Endometrial microvascular endothelial cells (primary cell): Measurements from ENCODE around the gene MYL3. TPM values are rescaled to one million over a fixed set of nuclear protein-coding genes. Genes with fewer than 3 reads are reported as not detected.
"Not testable (repeated sequence)": the region's sequence is repeated elsewhere in the genome, so short reads cannot be mapped to it uniquely, and the experiment has no call there.

Experiments used
- in situ Hi-C: cut with HindIII; loops from 2 replicates; pipeline ENCODE4 v1.10.0; 2017; ENCODE audit warnings: low sequenced_read_pairs, low pct_unique_long_range_greater_than_20kb; ENCODE audit errors: inconsistent ontology term
- total RNA-seq: library from RNA; depleted of rRNA; stranded (reverse); fragments of >200 nt; gene quantifications from one replicate; pipeline ENCODE4 v1.2.3, GENCODE V29; 2015; ENCODE audit errors: inconsistent ontology term

MYL3 gene
- not detected for total RNA-seq

DNA sequence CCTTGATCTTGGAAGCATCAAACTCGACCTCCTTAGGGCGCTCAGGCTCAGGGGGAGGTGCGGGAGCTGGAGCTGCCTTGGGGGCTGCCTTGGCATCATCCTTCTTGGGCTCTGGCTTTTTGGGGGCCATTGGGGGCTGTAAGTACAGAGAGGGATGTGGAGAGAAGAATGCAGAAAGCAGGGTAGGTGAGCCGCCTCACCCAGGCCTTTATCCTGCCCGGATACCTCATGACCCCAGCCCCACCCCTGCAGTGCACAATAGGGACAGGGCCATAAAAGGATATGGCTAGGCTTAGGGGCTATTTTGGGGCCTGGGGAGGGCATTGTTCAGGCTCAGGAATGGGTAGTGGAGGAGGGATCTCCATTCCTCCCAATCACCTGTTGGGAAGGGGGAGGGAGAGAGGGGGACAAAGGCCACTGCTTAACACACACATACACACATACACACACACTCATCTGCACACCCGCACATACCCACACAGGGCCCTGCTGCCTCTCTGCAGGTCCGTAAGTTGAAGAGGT, at the start of gene MYL3:
Gene MYL3, minus strand, starts transcription at position 184 of the 522 bp plus-strand sequence. Its CDS starts 54 bp downstream, at position 130.
- in situ Hi-C loops, result no loop called here

DNA sequence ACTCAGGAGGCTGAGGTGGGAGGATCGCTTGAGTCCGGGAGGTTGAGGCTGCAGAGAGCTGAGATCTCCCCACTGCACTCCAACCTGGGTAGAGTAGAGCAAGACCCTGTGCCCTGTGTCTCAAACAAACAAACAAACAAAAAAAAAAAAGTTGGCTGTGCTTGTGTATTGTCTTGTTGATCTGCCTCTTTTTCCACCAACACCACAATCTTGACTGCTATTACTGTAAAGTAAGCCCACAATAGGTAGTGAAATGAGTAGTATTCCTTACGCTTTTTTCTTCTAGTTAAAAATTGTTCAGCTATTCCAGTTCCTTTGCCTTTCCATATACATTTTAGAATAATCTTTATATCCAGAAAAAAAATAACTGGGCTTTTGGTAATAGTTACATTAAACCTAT, 49.7 kb upstream of the MYL3 start:
- in situ Hi-C loops, result no loop called here

DNA sequence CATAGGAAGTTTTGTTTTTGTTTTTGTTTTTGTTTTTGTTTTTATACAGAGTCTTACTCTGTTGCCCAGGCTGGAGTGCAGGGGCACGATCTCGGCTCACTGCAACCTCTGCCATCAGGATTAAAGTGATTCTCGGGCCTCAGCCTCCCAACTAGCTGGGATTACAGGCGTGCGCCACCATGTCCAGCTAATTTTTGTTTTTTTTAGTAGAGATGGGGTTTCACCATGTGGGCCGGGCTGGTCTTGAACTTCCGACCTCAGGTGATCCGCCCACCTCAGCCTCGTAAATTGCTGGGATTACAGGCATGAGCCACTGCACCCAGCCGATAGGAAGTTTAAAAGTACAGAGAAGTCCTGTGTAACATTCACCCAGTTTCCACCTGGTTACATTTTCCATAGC, 47.7 kb upstream of the MYL3 start:
- in situ Hi-C loops, result not testable (repeated sequence)

DNA sequence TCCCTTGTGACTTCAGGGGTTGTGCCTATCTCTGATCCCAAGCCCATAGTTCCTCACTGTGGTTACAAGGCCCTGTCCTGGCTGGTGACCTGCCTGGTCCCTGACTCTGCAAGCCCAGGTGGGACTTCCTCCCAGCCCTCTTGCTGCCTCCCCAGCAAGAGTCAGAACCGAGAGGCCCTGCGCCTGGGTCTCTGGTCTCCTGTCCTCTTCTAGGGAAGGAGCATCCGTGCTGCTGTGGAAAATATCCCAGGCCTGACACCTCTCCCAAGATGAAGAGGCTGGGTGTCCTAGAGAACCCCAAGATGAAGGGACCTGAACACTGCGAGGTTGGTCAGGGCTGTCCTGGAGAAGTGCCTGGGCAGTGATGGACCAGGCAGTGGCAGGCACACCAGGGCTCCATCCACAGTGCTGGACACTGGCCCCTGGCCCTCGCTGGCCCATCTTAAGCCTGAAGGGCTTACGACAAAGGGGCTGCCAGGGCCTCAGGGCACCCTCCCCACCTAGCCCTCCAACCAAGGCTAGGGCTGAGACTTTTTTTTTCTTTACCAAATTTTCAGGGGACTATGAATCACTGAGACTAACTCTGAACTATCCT, 47.0 kb upstream of the MYL3 start:
- in situ Hi-C loops, result no loop called here

DNA sequence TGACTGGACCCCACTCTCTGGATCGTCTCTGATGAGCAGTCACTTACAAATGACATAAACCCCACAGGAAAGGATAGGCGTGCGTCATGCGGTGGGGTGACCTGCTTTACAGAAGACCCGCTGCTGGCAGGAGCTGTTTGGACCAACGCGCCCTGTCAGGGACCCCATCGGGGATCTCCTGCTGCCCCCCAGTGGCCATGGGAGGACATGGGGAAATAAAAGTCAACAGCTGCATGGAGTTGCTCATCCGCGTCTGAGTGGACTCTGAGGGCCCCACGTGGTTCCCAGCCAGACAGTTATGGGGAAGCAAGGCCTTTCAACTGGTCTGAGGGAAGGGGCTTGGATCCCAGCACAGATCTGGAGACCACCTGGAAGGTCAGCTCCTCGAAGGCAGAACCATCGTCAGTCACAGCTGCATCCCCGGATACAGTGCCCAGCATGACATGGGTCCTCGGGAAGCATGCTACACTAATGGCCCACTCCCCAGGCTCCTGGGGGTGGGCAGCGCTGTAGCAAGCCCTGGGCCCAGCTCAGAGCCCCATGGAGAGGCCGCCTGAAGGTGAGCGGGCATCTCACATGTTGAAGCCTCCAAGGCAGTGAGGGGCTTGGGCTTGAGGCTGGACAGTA, 46.4 kb upstream of the MYL3 start:
- in situ Hi-C loops, result no loop called here

DNA sequence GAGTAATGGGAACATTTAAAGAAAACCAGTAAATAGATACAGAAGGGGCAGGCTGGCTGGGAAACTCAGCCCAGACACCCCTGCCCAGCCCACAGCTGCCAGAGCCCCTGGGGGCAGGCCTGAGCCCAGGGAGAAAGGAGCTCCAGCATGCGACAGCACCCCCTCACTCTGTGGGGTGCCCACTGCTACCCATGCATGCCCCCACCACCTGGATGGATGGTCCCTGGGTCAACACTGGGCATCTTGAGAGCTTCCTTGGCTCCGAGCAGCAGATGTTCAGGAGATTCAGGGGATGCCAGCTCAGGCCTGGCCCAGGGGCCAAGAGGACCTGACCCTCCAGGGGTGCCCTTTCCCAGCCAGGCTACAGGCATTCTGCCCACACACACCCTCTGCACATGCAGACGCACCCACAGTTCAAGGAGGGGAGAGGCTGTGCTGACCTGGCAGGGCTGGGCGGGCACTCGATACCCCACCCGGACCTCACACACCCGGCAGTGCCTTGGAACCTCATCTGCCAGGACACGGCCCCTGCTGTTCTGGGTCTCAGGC, 45.8 kb upstream of the MYL3 start:
- in situ Hi-C loops, result no loop called here

DNA sequence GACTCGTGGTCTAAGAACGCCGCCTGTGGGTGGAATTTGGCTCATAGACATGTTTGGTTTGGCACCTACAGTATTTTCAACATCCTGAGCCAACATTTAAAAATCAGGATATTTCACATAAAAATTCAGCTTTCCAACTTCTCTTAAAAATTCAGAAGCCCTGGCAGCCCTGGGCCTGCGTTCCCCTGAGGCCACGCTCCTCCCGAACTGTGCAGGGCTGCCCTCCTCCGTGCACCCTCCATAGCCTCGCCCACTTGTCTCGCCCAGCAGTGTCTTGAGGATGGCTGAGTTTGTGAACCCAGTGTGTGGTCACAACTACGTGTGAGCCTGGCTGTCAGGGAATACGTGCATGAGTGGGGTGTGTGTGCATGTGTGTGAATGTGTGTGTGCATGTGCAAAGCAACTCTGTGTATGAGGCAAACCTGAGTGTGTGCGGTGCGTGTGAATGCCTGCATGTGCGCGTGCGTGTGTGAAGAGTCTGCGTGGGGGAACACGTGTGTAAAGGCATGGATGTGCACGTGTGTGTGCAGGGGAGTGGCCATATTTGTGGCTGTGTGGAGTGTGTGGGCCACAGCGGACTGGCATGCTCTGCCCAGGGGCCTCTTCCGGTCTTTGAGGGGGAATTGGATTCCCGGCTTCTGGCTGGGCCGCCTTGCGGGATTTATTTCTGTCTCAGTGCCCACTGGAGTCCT, 45.2 kb upstream of the MYL3 start:
- in situ Hi-C loops, result no loop called here

DNA sequence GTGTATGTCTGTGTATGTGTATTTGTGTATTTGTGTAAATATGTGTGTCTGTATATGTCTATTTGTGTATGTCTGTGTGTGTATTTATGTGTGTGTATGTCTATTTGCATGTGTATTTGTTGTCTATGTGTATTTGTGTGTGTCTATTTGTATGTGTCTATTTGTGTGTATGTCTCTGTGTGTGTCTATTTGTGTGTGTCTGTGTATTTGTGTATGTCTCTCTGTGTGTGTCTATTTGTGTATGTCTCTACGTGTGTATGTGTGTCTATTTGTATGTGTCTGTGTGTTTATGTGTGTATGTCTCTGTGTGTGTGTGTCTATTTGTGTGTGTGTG, 44.7 kb upstream of the MYL3 start:
- in situ Hi-C loops, result no loop called here

DNA sequence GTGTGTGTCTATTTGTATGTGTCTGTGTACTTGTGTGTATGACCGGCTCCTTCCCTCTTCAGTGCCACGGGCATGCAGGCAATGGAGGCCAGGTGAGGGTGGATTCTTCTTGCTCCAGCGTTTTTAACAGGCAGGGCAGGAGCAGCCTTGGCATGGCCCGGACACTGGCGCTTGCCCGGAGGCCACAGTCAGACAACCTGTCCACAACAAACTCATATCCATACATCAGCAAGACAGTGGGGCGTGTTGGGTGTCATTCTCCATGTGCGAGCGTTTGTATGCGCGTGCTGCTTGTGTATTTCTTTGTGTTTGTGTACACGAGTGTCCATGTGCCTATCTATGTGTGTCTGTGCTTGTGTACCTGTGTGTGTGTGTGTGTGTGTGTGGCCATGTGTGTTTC, 44.0 kb upstream of the MYL3 start:
- in situ Hi-C loops, result no loop called here

DNA sequence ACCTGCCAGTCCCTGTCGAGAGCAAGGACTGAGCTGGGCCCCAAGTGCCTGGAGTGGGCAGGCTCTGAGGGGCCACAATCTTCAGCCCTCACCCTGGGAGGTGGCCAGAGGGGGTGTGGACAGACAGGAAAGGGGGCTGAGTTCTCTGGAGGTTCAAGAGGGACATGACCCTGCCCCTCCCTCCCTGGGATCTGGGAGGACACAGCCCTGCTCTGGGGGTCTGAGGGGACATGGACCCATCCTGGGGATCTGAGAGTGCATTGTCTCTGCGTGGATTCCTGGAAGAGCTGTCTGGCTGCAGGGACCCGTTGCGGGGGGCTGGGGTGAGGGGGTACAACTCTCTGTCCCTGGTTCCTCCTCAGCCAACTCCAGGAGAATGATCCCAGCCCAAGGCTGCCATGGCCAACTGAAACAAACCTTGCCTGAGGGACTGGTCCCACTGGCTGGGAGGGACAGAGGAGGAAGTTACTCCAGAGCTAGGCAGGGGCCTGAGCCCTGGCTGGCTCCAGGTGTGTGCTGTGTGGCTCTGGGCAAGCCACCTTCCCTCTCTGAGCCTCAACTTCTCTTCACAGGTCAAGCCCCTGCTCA, 43.3 kb upstream of the MYL3 start:
- in situ Hi-C loops, result no loop called here

DNA sequence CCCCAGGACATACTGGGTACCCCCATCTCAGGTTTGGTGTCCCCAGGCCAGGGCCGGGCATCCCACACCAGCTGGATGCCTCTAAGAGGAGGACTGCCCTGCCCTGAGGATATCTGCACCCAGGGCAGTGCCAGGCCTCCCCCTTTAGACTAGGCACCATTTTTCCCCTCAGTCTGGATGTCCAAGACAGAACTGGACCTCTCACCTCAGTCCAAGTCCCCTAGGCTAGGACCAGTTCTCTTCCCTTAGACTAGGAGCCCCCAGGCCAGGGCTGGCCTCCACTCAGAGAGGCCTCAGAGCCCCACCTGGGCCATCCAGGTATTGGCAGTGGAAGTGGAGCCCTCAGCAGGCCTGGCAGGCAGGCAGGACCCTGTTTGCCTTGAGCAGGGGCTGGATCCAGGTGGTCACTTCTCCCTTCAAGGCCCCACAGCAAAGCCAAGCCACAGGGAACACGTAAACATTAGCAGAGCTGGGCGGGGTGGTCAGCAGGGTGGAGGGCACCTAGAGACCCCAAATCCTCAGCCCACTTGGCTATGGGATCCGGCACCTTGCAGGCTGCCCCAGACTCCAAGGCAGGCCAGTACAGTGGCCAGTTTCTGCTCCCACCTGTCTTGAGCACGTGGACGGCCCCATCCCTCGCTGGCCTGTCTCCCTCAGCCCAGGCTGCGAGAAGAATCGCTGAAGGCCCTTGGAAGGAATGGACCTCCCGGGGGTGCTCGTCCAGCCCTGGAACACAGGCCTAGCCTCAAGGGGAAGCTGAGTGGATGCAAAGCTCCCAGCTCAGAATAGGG, 42.6 kb upstream of the MYL3 start:
- in situ Hi-C loops, result no loop called here

DNA sequence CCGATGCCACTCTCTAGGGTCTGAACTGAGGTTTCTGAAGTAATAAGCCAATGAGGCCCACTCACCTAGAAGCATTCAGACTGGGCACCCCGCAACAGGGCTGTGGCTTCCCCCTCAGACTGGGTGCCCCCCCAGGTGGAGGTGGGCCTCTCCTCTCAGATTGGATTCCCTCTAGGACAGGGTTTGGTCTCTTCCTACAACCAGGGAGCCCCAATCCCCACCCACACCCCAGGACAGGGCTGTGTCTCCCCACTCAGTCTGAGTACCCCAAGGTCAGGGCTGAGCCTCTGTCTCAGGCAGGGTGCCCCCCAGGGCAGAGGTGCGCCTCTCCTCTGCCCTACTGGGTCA, 41.9 kb upstream of the MYL3 start:
- in situ Hi-C loops, result no loop called here

DNA sequence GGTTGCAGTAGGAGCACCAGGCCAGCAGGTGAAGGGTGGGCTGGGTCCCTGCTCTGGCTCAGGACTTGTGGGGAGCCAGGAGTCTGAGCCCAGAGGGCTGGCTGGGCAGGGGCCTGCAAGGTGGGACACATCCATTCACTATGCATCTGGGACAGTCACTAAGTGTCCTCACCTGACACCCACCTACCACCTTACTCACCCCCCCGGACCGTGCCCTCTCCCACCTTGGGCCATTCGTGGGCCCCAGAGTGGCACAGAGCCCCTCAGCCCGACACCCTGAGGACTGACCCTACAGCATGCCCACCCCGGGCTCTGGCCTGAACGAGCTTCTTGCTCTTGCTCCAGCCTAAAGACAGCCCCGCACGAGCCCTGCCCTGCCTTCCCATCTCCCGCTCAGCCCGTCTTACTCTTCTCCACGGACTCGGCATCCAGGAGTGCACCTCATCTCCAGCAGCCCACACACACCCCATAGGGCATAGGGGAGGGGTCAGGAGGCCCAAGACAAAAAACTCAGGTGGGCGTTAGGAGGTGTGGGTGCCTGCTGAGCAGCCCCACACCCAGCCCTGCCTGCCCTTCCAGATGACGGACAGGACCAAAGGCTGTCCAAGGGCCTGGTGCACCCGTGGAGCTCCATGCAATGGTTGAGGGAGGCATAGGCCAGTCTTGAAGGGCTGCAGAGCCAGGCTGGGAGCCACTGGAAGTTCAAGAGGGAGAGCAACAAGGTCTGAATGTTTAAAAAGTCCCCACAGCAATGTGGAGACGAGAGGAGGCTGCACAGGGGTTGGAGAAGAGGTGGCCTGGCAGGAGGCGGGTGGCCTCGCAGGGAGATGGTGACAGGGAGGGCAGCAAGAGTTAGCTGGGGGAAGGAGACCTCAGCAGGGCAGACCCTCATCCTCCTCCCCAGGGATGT, 41.3 kb upstream of the MYL3 start:
- in situ Hi-C loops, result no loop called here

DNA sequence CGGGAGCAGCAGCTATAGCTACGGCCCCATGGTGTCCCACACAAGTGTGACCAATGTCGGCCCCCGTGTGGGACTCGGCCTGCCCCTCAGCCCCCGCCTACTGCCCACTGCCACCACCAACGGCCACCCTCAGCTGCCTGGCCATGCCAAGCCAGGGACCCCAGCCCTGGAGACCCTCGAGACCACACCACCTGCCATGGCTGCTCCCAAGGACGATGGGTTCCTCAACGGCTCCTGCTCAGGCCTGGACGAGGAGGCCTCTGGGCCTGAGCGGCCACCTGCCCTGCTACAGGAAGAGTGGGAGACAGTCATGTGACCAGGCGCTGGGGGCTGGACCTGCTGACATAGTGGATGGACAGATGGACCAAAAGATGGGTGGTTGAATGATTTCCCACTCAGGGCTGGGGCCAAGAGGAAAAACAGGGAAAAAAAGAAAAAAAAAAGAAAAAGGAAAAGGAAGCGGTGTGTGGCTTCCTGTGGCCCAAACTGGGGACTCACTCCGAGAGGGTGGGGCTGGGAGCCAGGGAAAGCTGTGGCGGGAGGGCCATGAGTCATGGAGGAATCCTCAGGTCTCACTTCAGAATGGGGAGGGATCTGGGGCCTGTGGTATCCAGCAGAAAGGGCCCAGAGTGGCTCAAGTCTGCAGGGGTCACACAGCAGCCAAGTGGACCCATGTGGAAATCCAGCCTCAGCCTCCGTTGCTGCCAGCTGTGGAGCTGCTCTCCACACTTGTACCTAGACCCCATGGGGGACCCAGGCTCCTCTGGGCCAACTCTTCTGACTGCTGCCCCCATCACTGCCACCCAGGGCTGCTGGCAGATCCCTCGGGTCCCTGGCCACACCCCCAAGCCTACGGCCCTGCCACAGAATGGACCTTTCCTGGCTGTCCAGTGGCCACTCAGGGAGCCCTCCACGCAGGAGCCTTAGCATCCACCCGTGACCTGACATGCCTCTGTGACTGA, 40.4 kb upstream of the MYL3 start:
- in situ Hi-C loops, result no loop called here

DNA sequence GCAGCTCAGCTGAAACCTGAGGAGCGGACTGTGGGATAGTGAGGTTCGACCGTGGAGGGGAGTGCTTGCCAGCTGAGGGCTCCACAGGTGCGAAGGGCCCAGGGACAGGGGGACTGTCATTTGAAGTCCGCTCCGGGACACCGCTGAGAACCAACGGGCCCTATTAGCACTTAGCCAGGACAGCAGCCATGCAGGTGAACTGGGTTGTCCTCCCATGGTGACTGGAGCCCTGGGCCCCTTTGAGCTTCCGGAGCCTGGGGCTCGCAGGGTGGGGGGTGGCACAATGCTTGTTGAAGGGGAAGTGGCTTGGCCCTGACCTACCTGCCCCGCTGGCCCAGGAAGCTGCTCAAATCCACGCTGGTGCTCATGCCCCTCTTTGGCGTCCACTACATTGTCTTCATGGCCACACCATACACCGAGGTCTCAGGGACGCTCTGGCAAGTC, 39.0 kb upstream of the MYL3 start:
- in situ Hi-C loops, result no loop called here

DNA sequence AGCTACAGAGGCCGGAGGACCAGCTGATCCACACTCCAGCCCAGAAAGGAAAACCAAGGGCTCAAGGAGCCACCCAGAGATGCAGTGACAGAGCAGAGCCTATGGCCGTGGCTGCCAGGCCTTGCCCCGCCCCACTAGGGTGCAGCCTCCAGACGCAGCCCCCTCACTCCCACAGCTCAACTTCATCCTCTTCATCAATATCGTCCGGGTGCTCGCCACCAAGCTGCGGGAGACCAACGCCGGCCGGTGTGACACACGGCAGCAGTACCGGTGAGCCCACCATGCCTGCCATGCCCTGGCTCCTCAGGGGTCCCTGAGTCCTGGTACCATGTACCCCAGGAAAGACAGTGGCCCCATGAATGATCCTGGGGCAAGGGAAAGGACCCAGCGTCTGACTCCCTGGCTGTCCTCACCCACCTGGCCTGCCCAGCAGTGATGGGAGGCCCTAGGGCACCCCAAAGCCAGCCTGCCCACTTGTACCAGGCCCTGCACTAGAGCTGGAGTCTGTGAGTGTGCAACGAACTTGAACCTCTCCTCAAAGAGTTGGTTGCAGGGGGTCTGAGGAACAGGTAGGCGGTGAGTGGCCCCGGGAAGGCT, 38.4 kb upstream of the MYL3 start:
- in situ Hi-C loops, result no loop called here

DNA sequence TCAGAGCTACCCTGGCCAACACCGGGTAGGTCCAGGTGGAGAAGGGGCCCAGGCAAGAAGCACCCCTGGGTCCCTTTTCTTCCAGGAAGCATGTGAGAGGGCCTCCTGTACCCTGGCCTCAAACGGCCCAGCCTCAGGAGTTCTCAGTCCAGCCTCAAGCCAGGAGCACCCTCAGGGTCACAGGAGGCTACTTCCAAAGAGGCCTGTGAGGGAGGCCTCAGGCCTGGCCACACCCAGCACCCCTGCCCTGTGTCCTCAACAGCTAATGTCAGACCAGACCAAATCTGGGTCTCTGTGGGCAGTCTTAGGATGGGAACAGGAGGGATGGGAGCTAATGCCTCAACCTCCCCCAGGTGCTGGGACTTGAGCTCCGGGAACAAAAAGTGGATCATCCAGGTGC, 37.8 kb upstream of the MYL3 start:
- in situ Hi-C loops, result no loop called here
